ENCODE measurements around the gene PACS1. TPM values are rescaled to one million over a fixed set of nuclear protein-coding genes. Genes with fewer than 3 reads are reported as not detected.

PACS1 gene
- total and polyA plus RNA-seq, 2 donors (not counting 1 experiment from before 2014, with no cell fraction given), result 131 to 303 TPM

GRCh38 chr11:66026017-66026529 lies 44.0 kb upstream of the PACS1 start, which contains the start of gene CATSPER1:
Gene CATSPER1 (minus strand): TSS chr11:66026479. CDS start chr11:66026379, 100 bp downstream.
- no peaks in the 10 kb centered on the region for H3K36me3 ChIP-seq (replicated peaks in 1 of 2; ENCODE audit: control extremely low read depth in 1 of 2, control insufficient read depth in 1 of 2, extremely low read depth in 1 of 2, insufficient read depth in 2 of 2, low read length in 1 of 2)
- no peak for ATAC-seq (ENCODE audit: low read depth)
- no peak within 1 kb of the TSS for H3K4me3 ChIP-seq (ENCODE audit: control extremely low read depth in 1 of 5, extremely low read depth in 1 of 5, insufficient read depth in 1 of 5, low read depth in 2 of 5, low read length in 4 of 5)
- H4K20me1 ChIP-seq (ENCODE audit: control insufficient read depth, insufficient read depth, low read length, poor library complexity, severe bottlenecking), result no peaks in the 10 kb centered on the region
- CTCF ChIA-PET, result interaction anchor here (1.0 to 2.2 kb wide), 2 partner anchors 19 to 24 kb away, joined by 3 to 7 read pairs; partner anchors contain the start of genes BANF1 and EIF1AD
- intact Hi-C loops (cut with micrococcal nuclease), result no loop called here
- no peaks in the 10 kb centered on the region for H3K79me2 ChIP-seq (ENCODE audit: control insufficient read depth, insufficient read depth, low read length)
- peaks cover 7% of the 10 kb centered on the region in 2 donors for H3K4me1 ChIP-seq (ENCODE audit: control insufficient read depth in 2 of 2, insufficient read depth in 2 of 2, low read length in 2 of 2)
- no peak within 1 kb of the TSS for H2AFZ ChIP-seq (ENCODE audit: insufficient read depth, low read depth, low read length, poor library complexity, severe bottlenecking)
- peaks cover 7% of the 10 kb centered on the region for H3K27me3 Mint-ChIP-seq
- H3K9me3 Mint-ChIP-seq (ENCODE audit: insufficient read depth), result no peaks in the 10 kb centered on the region
- no peak within 1 kb of the TSS for H3K9ac ChIP-seq (ENCODE audit: low read length)
- H3K27me3 ChIP-seq (replicated peaks in 1 of 4; ENCODE audit: control extremely low read depth in 1 of 4, control insufficient read depth in 3 of 4, insufficient read depth in 4 of 4, low read length in 3 of 4), result peaks cover 0 to 9% (median 4%) of the 10 kb centered on the region in 4 experiments
- peaks cover 5% of the 10 kb centered on the region for H3K4me1 Mint-ChIP-seq
- POLR2A ChIA-PET, result no interaction called here
- no peak within 1 kb of the TSS for H3K27ac ChIP-seq (ENCODE audit: low read length in 2 of 2)
- WGBS (ENCODE audit: insufficient coverage), result 91% methylated on average over 18 of the region's 18 CpGs
- no peak within 1 kb of the TSS for H3K4me3 Mint-ChIP-seq
- no peaks in the 10 kb centered on the region for H3K9me3 ChIP-seq (ENCODE audit: control extremely low read depth in 1 of 3, control insufficient read depth in 2 of 3, insufficient read depth in 1 of 3, low read length in 2 of 3)
- no peak within 1 kb of the TSS for H3K4me2 ChIP-seq (replicated peaks; ENCODE audit: low read depth, low read length, poor library complexity, severe bottlenecking)
- no peak for DNase-seq
- TF ChIP-seq EZH2 (IDR thresholded peaks at IDR 0.05; ENCODE audit: borderline replicate concordance, insufficient read depth, low read depth, low read length, poor library complexity, severe bottlenecking), result no peak
- no peak for TF ChIP-seq CTCF (IDR thresholded peaks at IDR 0.05)
- H3K27ac Mint-ChIP-seq, result no peak within 1 kb of the TSS

- Histone ChIP-seq H4K20me1 (ENCODE audit: control insufficient read depth, insufficient read depth, low read length, poor library complexity, severe bottlenecking) (no peaks in the 10 kb centered on the region), H3K79me2 (ENCODE audit: control insufficient read depth, insufficient read depth, low read length) (no peaks in the 10 kb centered on the region), H3K36me3 (replicated peaks in 1 of 2; ENCODE audit: control extremely low read depth in 1 of 2, control insufficient read depth in 1 of 2, extremely low read depth in 1 of 2, insufficient read depth in 2 of 2, low read length in 1 of 2) (no peaks in the 10 kb centered on the region), H3K9ac (ENCODE audit: low read length) (no peak overlapping the region), H2AFZ (ENCODE audit: insufficient read depth, low read depth, low read length, poor library complexity, severe bottlenecking) (no peak overlapping the region), H3K9me3 (ENCODE audit: control extremely low read depth in 1 of 3, control insufficient read depth in 2 of 3, insufficient read depth in 1 of 3, low read length in 2 of 3) (peaks cover 0 to 10% (median 0%) of the 10 kb centered on the region in 3 donors), H3K4me1 (ENCODE audit: control insufficient read depth in 2 of 2, insufficient read depth in 2 of 2, low read length in 2 of 2) (no peaks in the 10 kb centered on the region), H3K27ac (ENCODE audit: low read length in 2 of 2) (no peak overlapping the region), H3K27me3 (replicated peaks in 1 of 4; ENCODE audit: control extremely low read depth in 1 of 4, control insufficient read depth in 3 of 4, insufficient read depth in 4 of 4, low read length in 3 of 4) (peaks cover 0 to 4% (median 1%) of the 10 kb centered on the region in 4 experiments), H3K4me3 (ENCODE audit: control extremely low read depth in 1 of 5, extremely low read depth in 1 of 5, insufficient read depth in 1 of 5, low read depth in 2 of 5, low read length in 4 of 5) (no peak overlapping the region), H3K4me2 (replicated peaks; ENCODE audit: low read depth, low read length, poor library complexity, severe bottlenecking) (no peak overlapping the region)
- 91% methylated on average over 3 of the region's 8 CpGs for WGBS (ENCODE audit: insufficient coverage)
- ChIA-PET CTCF (interaction anchor here (0.7 kb wide), 1 partner anchor 503 kb away, joined by 4 read pairs; no protein-coding TSS in a partner anchor), POLR2A (interaction anchor here (0.7 kb wide), 1 partner anchor 83 kb away, joined by 5 read pairs; no protein-coding TSS in a partner anchor)
- no peaks in the 10 kb centered on the region for H3K4me1 Mint-ChIP-seq
- DNase-seq, result no peak
- no peak overlapping the region for H3K27ac Mint-ChIP-seq
- no peaks in the 10 kb centered on the region for H3K9me3 Mint-ChIP-seq (ENCODE audit: insufficient read depth)
- no peak overlapping the region for H3K4me3 Mint-ChIP-seq
- peaks cover 10% of the 10 kb centered on the region for H3K27me3 Mint-ChIP-seq
- no peak for TF ChIP-seq CTCF (IDR thresholded peaks at IDR 0.05)
- no peak for TF ChIP-seq EZH2 (IDR thresholded peaks at IDR 0.05; ENCODE audit: borderline replicate concordance, insufficient read depth, low read depth, low read length, poor library complexity, severe bottlenecking)
- intact Hi-C loops (cut with micrococcal nuclease), result no loop called here
- no peak for ATAC-seq (ENCODE audit: low read depth)
Measured at GRCh38 chr11:66032957-66033735, 36.9 kb upstream of the PACS1 start.
